Neural progenitor cell (in vitro differentiated cells): ENCODE data around the gene CARS2.

Experiments
- CTCF ChIP-seq: fragments of 200-600 bp; sonication (generic); IDR thresholded peaks from 2 replicates; pipeline ENCODE4 v1.5.1; 2017; ENCODE audit warnings: antibody characterized with exemption, mild to moderate bottlenecking
- EZH2 ChIP-seq: fragments of 200-600 bp; sonication (generic); IDR thresholded peaks from 2 replicates; pipeline ENCODE4 v1.6.1; 2017; ENCODE audit warnings: antibody characterized with exemption, mild to moderate bottlenecking, moderate library complexity

GRCh38 chr13:110634558-110634957 lies 71.4 kb downstream of the CARS2 start:
- TF ChIP-seq CTCF (no peak), EZH2 (no peak)
